BLaER1 treated with 17β-estradiol and CSF1 and Interleukin-3, amounts not matched to agents 10 nM and 100 nM (cell line): ENCODE data around the gene GATA1.
"Not testable (repeated sequence)": the region's sequence is repeated elsewhere in the genome, so short reads cannot be mapped to it uniquely, and the experiment has no call there.

ENCODE experiments used
- H3K27ac ChIP-seq, 11 experiments: shearing (Covaris generic); formaldehyde crosslinking; 2 replicates each; pipeline ENCODE4 v1.8.1; 2022
- H3K27me3 ChIP-seq, 11 experiments: shearing (Covaris generic); formaldehyde crosslinking; 2 replicates each; pipeline ENCODE4 v1.8.1; 2022
- H3K36me3 ChIP-seq, 11 experiments: shearing (Covaris generic); formaldehyde crosslinking; 2 replicates each; pipeline ENCODE4 v1.8.1; 2022
- H3K4me1 ChIP-seq, 10 experiments: shearing (Covaris generic); formaldehyde crosslinking; 2 replicates each; pipeline ENCODE4 v1.8.1; 2022
- H3K4me2 ChIP-seq, 11 experiments: shearing (Covaris generic); formaldehyde crosslinking; 2 replicates each; pipeline ENCODE4 v1.8.1; 2022
- H3K4me3 ChIP-seq, 10 experiments: shearing (Covaris generic); formaldehyde crosslinking; 2 replicates each; pipeline ENCODE4 v1.8.1; 2022
- H3K9ac ChIP-seq, 11 experiments: shearing (Covaris generic); formaldehyde crosslinking; 2 replicates each; pipeline ENCODE4 v1.8.1; 2022
- H3K9me3 ChIP-seq, 11 experiments: shearing (Covaris generic); formaldehyde crosslinking; replicated peaks in 1 of 11; 2 replicates each; pipeline ENCODE4 v1.8.1; 2022
- H4K20me1 ChIP-seq, 11 experiments: shearing (Covaris generic); formaldehyde crosslinking; 2 replicates each; pipeline ENCODE4 v1.8.1; 2022
- Cebpa-rat ChIP-seq, 11 experiments: shearing (Covaris generic); IDR thresholded peaks; 2 replicates each; pipeline ENCODE4 v1.8.1; 2022

Gene GATA1

DNA sequence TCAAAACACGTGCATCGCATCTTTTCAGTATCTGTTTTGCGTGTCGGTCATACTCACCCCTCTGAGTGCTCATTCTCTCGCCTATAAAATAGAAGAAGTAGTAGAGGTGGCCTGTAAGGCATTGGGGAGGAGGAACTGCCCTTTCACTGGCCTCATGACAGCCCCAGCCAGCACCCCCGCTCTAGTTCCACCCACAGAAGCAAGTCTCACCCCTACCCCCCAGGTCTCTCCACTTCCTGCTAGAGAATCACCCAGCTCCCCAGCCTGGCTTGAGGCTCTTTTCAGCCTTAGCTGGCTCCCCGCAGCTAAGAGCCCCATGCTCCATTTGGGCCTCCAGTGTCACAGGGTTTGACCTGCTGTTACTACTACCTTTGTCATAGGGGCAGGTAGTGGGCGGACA, 27.3 kb downstream of the GATA1 start:
- Histone ChIP-seq H3K27ac (no peak overlapping the region), H3K9ac (no peak overlapping the region)
- no peak for TF ChIP-seq Cebpa-rat (IDR thresholded peaks at IDR 0.05)

DNA sequence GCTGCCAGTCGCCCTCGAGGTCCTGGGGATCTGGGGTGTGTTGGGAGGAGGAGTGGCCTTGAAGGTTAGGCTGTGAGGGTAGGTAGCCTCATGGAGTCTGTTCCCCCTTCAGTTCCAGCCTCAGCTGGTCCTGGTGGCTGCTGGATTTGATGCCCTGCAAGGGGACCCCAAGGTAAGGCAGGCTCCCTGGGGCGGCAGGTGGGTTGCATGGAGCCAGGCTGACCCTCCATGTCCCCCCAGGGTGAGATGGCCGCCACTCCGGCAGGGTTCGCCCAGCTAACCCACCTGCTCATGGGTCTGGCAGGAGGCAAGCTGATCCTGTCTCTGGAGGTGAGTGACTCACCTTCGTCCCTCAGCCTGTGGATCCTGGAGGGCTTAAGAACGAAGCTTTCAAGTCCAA, 28.3 kb downstream of the GATA1 start:
- no peak for TF ChIP-seq Cebpa-rat (IDR thresholded peaks at IDR 0.05)
- H3K36me3 ChIP-seq = peaks cover 3 to 36% (median 17%) of the 10 kb centered on the region in 11 experiments; a peak in 9 of 22 replicates
- no peak overlapping the region for H3K4me3 ChIP-seq
- H3K4me2 ChIP-seq = no peak overlapping the region
- no peak overlapping the region for H3K27ac ChIP-seq
- H4K20me1 ChIP-seq = peaks cover 0 to 7% (median 0%) of the 10 kb centered on the region in 11 experiments; a peak in 5 of 22 replicates
- no peak overlapping the region for H3K9ac ChIP-seq
- H3K27me3 ChIP-seq = peaks cover 0 to 64% (median 37%) of the 10 kb centered on the region in 11 experiments; a peak in 17 of 22 replicates
- no peaks in the 10 kb centered on the region for H3K9me3 ChIP-seq
- H3K4me1 ChIP-seq = peaks cover 0 to 5% (median 0%) of the 10 kb centered on the region in 10 experiments; a peak in 1 of 20 replicates

More for the DNA sequence above, 27.3 kb downstream of the GATA1 start:
- Histone ChIP-seq H3K4me1 (peaks cover 0 to 5% (median 0%) of the 10 kb centered on the region in 10 experiments; a peak in 1 of 20 replicates), H3K4me3 (no peak overlapping the region), H3K27me3 (peaks cover 0 to 63% (median 40%) of the 10 kb centered on the region in 11 experiments; a peak in 18 of 22 replicates), H3K4me2 (no peak overlapping the region), H3K36me3 (peaks cover 3 to 34% (median 17%) of the 10 kb centered on the region in 11 experiments; a peak in 9 of 22 replicates), H4K20me1 (peaks cover 0 to 7% (median 0%) of the 10 kb centered on the region in 11 experiments; a peak in 4 of 22 replicates), H3K9me3 (no peaks in the 10 kb centered on the region)

GRCh38 chrX:48815266-48815665, 28.9 kb downstream of the GATA1 start:
- peaks cover 3 to 42% (median 17%) of the 10 kb centered on the region in 11 experiments; a peak in 10 of 22 replicates for H3K36me3 ChIP-seq
- peaks cover 0 to 64% (median 38%) of the 10 kb centered on the region in 11 experiments; a peak in 18 of 22 replicates for H3K27me3 ChIP-seq
- H3K9me3 ChIP-seq = no peaks in the 10 kb centered on the region
- no peak overlapping the region for H3K4me3 ChIP-seq
- H4K20me1 ChIP-seq = peaks cover 0 to 7% (median 0%) of the 10 kb centered on the region in 11 experiments; a peak in 5 of 22 replicates
- H3K4me1 ChIP-seq = peaks cover 0 to 5% (median 0%) of the 10 kb centered on the region in 10 experiments; a peak in 1 of 20 replicates
- no peak overlapping the region for H3K9ac ChIP-seq
- H3K4me2 ChIP-seq = no peak overlapping the region
- H3K27ac ChIP-seq = no peak overlapping the region
- TF ChIP-seq Cebpa-rat (IDR thresholded peaks at IDR 0.05) = no peak

DNA sequence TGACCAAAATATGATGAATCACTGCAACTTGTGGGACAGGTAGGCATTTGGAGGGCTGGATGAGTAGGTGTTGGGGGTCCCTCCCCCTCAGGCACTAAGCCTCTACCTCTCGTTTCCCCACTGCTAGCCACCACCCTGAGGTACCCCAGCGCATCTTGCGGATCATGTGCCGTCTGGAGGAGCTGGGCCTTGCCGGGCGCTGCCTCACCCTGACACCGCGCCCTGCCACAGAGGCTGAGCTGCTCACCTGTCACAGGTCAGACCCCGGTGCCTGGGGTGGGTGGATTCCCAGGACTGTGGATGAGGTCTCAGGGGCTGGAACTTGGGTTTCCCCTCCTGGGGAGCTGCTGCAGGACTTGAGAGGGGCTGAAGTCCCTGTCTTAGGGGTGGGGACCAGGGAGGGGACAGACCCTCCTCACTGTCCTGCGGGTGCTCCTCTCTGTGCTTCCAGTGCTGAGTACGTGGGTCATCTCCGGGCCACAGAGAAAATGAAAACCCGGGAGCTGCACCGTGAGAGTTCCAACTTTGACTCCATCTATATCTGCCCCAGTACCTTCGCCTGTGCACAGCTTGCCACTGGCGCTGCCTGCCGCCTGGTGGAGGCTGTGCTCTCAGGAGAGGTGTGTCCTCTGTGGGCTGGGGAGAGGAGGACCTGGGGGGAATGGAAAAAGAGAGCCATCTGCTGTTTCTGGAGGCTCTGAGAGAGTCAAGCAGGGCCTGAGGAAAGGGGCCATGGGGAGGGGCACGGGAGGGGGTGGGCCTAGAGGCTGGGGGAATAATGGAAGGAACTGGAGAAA, 29.8 kb downstream of the GATA1 start:
- Histone ChIP-seq H3K36me3 (peaks cover 3 to 42% (median 17%) of the 10 kb centered on the region in 11 experiments; a peak in 11 of 22 replicates), H3K4me3 (no peak overlapping the region), H3K27ac (no peak overlapping the region), H4K20me1 (peaks cover 0 to 7% (median 0%) of the 10 kb centered on the region in 11 experiments; a peak in 5 of 22 replicates), H3K9me3 (no peaks in the 10 kb centered on the region), H3K9ac (no peak overlapping the region), H3K4me1 (peaks cover 0 to 5% (median 0%) of the 10 kb centered on the region in 10 experiments; a peak in 1 of 20 replicates), H3K27me3 (peaks cover 7 to 68% (median 44%) of the 10 kb centered on the region in 11 experiments; a peak in 19 of 22 replicates), H3K4me2 (no peak overlapping the region)
- no peak for TF ChIP-seq Cebpa-rat (IDR thresholded peaks at IDR 0.05)

GRCh38 chrX:48818098-48818497, 31.7 kb downstream of the GATA1 start:
- H3K27me3 ChIP-seq = peaks cover 14 to 69% (median 50%) of the 10 kb centered on the region in 11 experiments
- H3K4me3 ChIP-seq = no peak overlapping the region
- H3K4me2 ChIP-seq = no peak overlapping the region
- H3K9me3 ChIP-seq = no peaks in the 10 kb centered on the region
- peaks cover 3 to 52% (median 21%) of the 10 kb centered on the region in 11 experiments; a peak in 13 of 22 replicates for H3K36me3 ChIP-seq
- no peak for TF ChIP-seq Cebpa-rat (IDR thresholded peaks at IDR 0.05)
- H4K20me1 ChIP-seq = peaks cover 0 to 7% (median 0%) of the 10 kb centered on the region in 11 experiments; a peak in 4 of 22 replicates
- peaks cover 0 to 5% (median 0%) of the 10 kb centered on the region in 10 experiments; a peak in 1 of 20 replicates for H3K4me1 ChIP-seq
- H3K27ac ChIP-seq = no peak overlapping the region
- no peak overlapping the region for H3K9ac ChIP-seq

DNA sequence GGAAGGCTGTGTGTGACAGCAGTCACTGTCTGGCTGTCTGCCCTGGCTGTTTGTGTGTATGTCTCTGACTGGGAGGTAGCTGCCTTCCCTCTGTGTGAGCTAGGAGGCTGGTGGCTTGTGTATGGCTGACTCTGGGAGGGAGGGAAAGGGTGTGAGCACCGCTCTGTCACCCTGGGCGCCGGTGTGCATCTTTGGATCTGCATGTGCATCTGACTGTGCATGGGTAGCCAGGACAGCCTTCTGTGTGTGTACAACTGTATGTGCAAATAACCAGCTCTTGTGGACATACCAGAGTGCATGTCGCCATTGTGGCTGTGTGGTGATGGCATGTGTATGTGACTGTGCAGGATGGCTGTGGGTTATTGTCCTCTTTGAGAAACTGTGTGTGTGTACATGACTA, 32.5 kb downstream of the GATA1 start:
- H3K36me3 ChIP-seq = peaks cover 3 to 55% (median 25%) of the 10 kb centered on the region in 11 experiments; a peak in 16 of 22 replicates
- no peak overlapping the region for H3K4me2 ChIP-seq
- H3K9ac ChIP-seq = no peak overlapping the region
- no peak overlapping the region for H3K4me3 ChIP-seq
- TF ChIP-seq Cebpa-rat (IDR thresholded peaks at IDR 0.05) = no peak
- no peaks in the 10 kb centered on the region; a peak in 1 of 22 replicates for H3K9me3 ChIP-seq
- peaks cover 0 to 7% (median 0%) of the 10 kb centered on the region in 11 experiments; a peak in 4 of 22 replicates for H4K20me1 ChIP-seq
- H3K4me1 ChIP-seq = peaks cover 0 to under 1% (median 0%) of the 10 kb centered on the region in 10 experiments; a peak in 1 of 20 replicates
- H3K27ac ChIP-seq = no peak overlapping the region
- H3K27me3 ChIP-seq = peaks cover 14 to 70% (median 44%) of the 10 kb centered on the region in 11 experiments

DNA sequence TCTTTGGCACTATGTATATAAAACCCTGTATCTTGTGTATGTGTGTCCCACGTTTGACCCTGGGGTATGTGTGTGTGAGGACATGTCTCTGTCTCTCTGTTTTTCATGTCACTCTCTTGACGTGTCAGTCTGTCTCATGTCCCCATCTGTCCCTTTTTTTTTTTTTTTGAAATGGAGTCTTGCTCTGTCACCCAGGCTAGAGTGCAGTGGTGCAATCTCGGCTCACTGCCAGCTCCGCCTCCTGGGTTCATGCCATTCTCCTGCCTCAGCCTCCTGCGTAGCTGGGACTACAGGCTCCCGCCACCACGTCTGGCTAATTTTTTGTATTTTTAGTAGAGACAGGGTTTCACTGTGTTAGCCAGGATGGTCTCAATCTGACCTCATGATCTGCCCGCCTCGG, 33.0 kb downstream of the GATA1 start:
- H3K36me3 ChIP-seq = peaks cover 3 to 57% (median 29%) of the 10 kb centered on the region in 11 experiments; a peak in 16 of 22 replicates
- H3K4me2 ChIP-seq, H3K4me3 ChIP-seq, H3K9ac ChIP-seq, H3K27ac ChIP-seq, H3K4me1 ChIP-seq, H3K9me3 ChIP-seq, H4K20me1 ChIP-seq: not testable (repeated sequence)
- H3K27me3 ChIP-seq = peaks cover 14 to 66% (median 39%) of the 10 kb centered on the region in 11 experiments

GRCh38 chrX:48823053-48823452, 36.7 kb downstream of the GATA1 start:
- Histone ChIP-seq H3K36me3 (peaks cover 0 to 47% (median 24%) of the 10 kb centered on the region in 11 experiments; a peak in 13 of 22 replicates), H4K20me1 (peaks cover 0 to 4% (median 0%) of the 10 kb centered on the region in 11 experiments; a peak in 3 of 22 replicates), H3K9ac (no peak overlapping the region), H3K4me1 (no peaks in the 10 kb centered on the region), H3K27me3 (peaks cover 14 to 59% (median 39%) of the 10 kb centered on the region in 11 experiments), H3K4me2 (no peak overlapping the region), H3K9me3 (peaks cover 25 to 36% (median 31%) of the 10 kb centered on the region in 11 experiments; a peak in 21 of 22 replicates), H3K27ac (no peak overlapping the region), H3K4me3 (no peak overlapping the region)
- no peak for TF ChIP-seq Cebpa-rat (IDR thresholded peaks at IDR 0.05)

DNA sequence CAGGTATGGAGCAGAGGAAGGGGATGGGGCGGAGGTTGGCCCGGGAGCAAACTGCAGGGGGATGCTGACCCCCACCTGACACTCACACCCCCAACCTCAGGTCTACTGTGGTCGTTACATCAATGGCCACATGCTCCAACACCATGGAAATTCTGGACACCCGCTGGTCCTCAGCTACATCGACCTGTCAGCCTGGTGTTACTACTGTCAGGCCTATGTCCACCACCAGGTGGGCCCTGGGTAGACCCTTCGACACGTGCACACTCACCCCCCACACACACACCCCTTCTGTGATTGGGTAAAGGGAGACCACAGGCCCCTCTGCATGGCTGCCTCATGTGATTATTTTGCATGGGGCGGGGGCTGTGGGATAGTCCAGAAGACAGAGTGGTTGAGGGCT, 37.7 kb downstream of the GATA1 start:
- Histone ChIP-seq H3K27ac (no peak overlapping the region), H3K9ac (no peak overlapping the region), H3K4me3 (no peak overlapping the region), H3K27me3 (peaks cover 14 to 53% (median 34%) of the 10 kb centered on the region in 11 experiments), H4K20me1 (no peaks in the 10 kb centered on the region; a peak in 2 of 22 replicates), H3K36me3 (peaks cover 0 to 43% (median 20%) of the 10 kb centered on the region in 11 experiments; a peak in 13 of 22 replicates), H3K9me3 (peaks cover 25 to 38% (median 31%) of the 10 kb centered on the region in 11 experiments; a peak in 21 of 22 replicates), H3K4me2 (no peak overlapping the region), H3K4me1 (no peaks in the 10 kb centered on the region)
- no peak for TF ChIP-seq Cebpa-rat (IDR thresholded peaks at IDR 0.05)
